ENCODE results near the gene LZIC. TPM values are rescaled to one million over a fixed set of nuclear protein-coding genes. Genes with fewer than 3 reads are reported as not detected.

The LZIC gene
- total RNA-seq, 1 experiment from 2014 or later, result 35.7 TPM

GRCh38 chr1:9916452-9916851 is 26.7 kb downstream of the LZIC start:
- no peak for DNase-seq (ENCODE audit: low read depth, low spot score)
- in situ Hi-C loops (cut with HindIII; ENCODE audit: low pct_unique_long_range_greater_than_20kb, low sequenced_read_pairs), result no loop called here

- DNase-seq (ENCODE audit: low read depth, low spot score), result no peak
- in situ Hi-C loops (cut with HindIII; ENCODE audit: low pct_unique_long_range_greater_than_20kb, low sequenced_read_pairs), result no loop called here
Measured at GRCh38 chr1:9914610-9914937, 28.6 kb downstream of the LZIC start.

DNA sequence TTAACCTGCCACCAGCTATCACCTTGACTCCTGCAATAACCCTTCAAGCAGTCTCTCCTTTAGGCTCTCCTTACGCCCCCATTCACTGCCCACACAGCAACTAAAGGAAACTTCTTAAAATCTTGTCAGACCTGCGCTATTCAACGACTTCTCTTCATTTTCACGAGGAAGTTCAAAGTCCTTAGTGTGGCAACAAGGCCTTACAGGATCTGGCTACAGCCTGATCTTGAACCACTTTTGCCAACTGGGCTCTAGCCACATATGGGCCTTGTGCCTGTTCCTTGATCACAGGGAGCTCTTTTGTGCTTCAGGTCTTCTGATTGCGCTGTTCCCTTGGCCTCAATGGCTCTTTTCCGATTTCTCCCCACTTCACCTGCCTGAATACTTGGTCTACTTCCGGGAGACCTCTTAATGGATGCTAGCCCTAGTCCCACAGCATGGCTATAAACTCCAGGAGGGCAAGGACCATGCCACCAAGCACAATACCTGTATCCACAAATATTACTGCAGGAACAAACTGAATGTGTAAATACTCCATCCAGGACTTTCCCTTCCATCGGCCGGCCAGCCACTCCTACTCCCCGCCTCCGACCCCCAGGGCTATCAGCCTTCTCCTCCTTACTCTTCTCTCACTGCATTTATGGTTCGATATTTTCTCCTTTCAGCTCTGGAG is 30.8 kb downstream of the LZIC start:
- in situ Hi-C loops (cut with HindIII; ENCODE audit: low pct_unique_long_range_greater_than_20kb, low sequenced_read_pairs), result no loop called here

GRCh38 chr1:9910423-9911178 is 32.6 kb downstream of the LZIC start:
- in situ Hi-C loops (cut with HindIII; ENCODE audit: low pct_unique_long_range_greater_than_20kb, low sequenced_read_pairs), result no loop called here
- DNase-seq (ENCODE audit: low read depth, low spot score), result peak; percentile 98

More for the DNA sequence above, 30.8 kb downstream of the LZIC start:
- no peak for DNase-seq (ENCODE audit: low read depth, low spot score)

DNA sequence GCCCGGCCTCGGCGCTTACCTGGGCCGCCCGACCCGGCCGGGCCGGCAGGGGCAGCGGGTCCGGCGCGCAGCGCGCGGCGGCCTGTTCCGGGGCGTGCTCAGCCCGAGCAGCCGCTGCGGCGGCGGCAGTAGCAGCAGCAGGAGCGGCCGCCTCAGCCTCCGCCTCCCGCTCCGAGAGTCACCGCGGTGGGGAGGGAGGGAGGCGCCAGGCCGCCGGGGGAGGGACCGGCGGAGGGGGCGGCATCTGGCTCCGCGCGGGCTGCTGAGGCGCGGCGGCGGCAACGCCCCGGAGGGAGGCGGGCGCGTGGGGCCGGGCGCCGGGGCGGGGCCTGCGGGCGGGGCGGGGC is 33.1 kb downstream of the LZIC start, which contains the start of gene CTNNBIP1:
TSS of gene CTNNBIP1 (minus strand) at position 194 of the 347 bp plus-strand sequence. CDS start 38,205 bp downstream, outside the sequence.
- in situ Hi-C loops (cut with HindIII; ENCODE audit: low pct_unique_long_range_greater_than_20kb, low sequenced_read_pairs), result no loop called here
- DNase-seq (ENCODE audit: low read depth, low spot score), result no peak

DNA sequence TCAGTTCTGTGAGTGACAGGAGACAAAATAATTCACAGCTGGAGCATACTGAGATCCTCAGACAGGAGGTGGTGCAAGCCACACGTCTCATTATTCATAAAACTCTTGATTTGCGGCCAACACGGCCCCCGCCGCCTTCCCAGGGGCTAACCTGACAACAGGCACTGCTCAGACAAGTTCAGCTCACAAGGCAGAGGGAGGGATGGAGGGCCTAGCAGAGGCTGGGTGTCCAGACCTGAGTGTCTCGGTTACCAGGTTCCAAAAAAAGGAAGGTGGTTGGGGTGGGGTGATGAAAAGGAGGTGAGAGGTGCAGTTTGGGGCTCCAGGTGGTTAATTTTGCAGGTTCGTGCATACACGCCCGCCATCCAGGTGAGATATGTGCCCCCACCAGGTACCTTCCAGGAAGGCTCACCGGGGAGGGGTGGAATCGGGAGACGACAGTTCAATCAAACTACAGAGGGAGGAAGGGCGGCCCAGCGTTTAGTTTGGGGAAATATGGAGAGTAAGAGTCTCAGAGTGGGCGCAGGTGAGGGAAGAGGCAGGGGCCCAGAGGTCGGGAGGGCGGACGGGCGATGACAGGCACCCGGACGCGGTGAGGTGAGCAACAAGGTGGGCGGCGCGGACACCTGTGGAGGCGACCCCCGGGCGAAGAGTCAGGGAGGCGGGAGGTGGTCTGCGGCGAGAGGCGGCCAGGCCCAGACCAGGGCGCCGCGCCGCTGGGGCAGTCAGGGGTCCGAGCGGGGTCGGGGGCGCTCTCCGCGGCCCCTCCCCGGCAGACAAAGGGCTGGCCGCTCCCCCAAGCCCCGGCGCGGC is 33.8 kb downstream of the LZIC start:
- DNase-seq (ENCODE audit: low read depth, low spot score), result no peak
- in situ Hi-C loops (cut with HindIII; ENCODE audit: low pct_unique_long_range_greater_than_20kb, low sequenced_read_pairs), result no loop called here

GRCh38 chr1:9908871-9909233 is 34.3 kb downstream of the LZIC start:
- in situ Hi-C loops (cut with HindIII; ENCODE audit: low pct_unique_long_range_greater_than_20kb, low sequenced_read_pairs), result no loop called here
- DNase-seq (ENCODE audit: low read depth, low spot score), result no peak

GRCh38 chr1:9907441-9907840 is 35.8 kb downstream of the LZIC start:
- DNase-seq (ENCODE audit: low read depth, low spot score), result no peak
- in situ Hi-C loops (cut with HindIII; ENCODE audit: low pct_unique_long_range_greater_than_20kb, low sequenced_read_pairs), result no loop called here

DNA sequence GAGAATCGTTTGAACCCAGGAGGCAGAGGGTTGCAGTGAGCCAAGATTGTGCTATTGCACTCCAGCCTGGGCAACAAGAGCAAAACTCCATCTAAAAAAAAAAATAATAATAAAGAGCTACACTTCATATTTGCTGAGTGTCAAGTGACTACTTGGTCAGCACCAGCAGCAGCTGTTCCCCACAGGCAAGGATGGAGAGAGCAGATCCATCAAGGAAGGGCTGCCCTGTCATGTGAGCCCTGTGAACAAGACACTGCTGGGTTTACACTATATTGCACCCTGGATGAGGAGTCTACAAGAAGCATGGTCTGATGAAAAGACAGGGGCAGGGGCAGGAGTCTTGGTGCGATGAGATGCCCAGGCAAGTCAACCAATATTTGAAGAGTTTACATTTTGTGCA is 36.7 kb downstream of the LZIC start:
- in situ Hi-C loops (cut with HindIII; ENCODE audit: low pct_unique_long_range_greater_than_20kb, low sequenced_read_pairs), result no loop called here
- no peak for DNase-seq (ENCODE audit: low read depth, low spot score)

GRCh38 chr1:9905010-9905409 is 38.2 kb downstream of the LZIC start:
- in situ Hi-C loops (cut with HindIII; ENCODE audit: low pct_unique_long_range_greater_than_20kb, low sequenced_read_pairs), result no loop called here

GRCh38 chr1:9904596-9904995 is 38.6 kb downstream of the LZIC start:
- in situ Hi-C loops (cut with HindIII; ENCODE audit: low pct_unique_long_range_greater_than_20kb, low sequenced_read_pairs), result no loop called here
- no peak for DNase-seq (ENCODE audit: low read depth, low spot score)

More at GRCh38 chr1:9905010-9905409, 38.2 kb downstream of the LZIC start:
- no peak for DNase-seq (ENCODE audit: low read depth, low spot score)

- DNase-seq (ENCODE audit: low read depth, low spot score), result no peak
- in situ Hi-C loops (cut with HindIII; ENCODE audit: low pct_unique_long_range_greater_than_20kb, low sequenced_read_pairs), result no loop called here
Measured at GRCh38 chr1:9903801-9904527, 39.2 kb downstream of the LZIC start.

DNA sequence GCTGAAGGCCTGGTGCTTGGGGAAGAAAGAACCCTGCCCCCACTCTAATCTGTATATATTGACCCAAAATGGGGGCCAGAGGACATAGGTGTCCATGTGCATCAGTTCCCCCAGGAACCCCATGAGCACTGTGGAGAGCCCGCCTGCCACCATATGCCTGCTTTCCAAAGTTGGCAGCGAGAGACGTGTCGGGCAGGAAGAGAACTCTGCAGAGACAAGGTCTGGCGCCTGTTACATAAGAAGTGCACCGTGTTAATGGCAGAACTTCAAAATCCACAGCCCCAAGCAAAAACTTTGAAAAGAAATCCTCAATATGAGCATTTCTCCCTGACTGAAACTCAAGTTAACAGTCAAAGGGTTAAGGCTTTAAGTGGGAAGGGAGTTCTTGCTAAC is 41.1 kb downstream of the LZIC start:
- in situ Hi-C loops (cut with HindIII; ENCODE audit: low pct_unique_long_range_greater_than_20kb, low sequenced_read_pairs), result no loop called here
- no peak for DNase-seq (ENCODE audit: low read depth, low spot score)

GRCh38 chr1:9901148-9902059 is 41.8 kb downstream of the LZIC start:
- no peak for DNase-seq (ENCODE audit: low read depth, low spot score)
- in situ Hi-C loops (cut with HindIII; ENCODE audit: low pct_unique_long_range_greater_than_20kb, low sequenced_read_pairs), result no loop called here

- in situ Hi-C loops (cut with HindIII; ENCODE audit: low pct_unique_long_range_greater_than_20kb, low sequenced_read_pairs), result no loop called here
- peak; percentile 67 for DNase-seq (ENCODE audit: low read depth, low spot score)
Measured at GRCh38 chr1:9900142-9901043, 42.8 kb downstream of the LZIC start.

GRCh38 chr1:9894115-9894514 is 49.1 kb downstream of the LZIC start:
- in situ Hi-C loops (cut with HindIII; ENCODE audit: low pct_unique_long_range_greater_than_20kb, low sequenced_read_pairs), result no loop called here
- no peak for DNase-seq (ENCODE audit: low read depth, low spot score)
